Thyroid gland (tissue), 4 donors: ENCODE data around the gene ODAPH.

Source experiments
- POLR2A ChIP-seq, 2 donors: fragments of 450-650 bp; IDR thresholded peaks; one replicate each; pipeline ENCODE4 v1.6.1; 2017; ENCODE audit warnings: antibody characterized with exemption in 2 of 2, mild to moderate bottlenecking in 2 of 2, moderate library complexity in 1 of 2
- TF ChIP-seq, protein P1 (sequence below), 6 experiments: fragments of 200-600 bp in 3 of 6; fragments of 450-650 bp in 3 of 6; sonication (generic) in 3 of 6; IDR thresholded peaks; one replicate each; pipeline ENCODE4 v1.5.1; 2016 to 2019; ENCODE audit warnings: antibody characterized with exemption in 6 of 6, mild to moderate bottlenecking in 2 of 6, inconsistent platforms in 1 of 6, moderate library complexity in 1 of 6

DNA sequence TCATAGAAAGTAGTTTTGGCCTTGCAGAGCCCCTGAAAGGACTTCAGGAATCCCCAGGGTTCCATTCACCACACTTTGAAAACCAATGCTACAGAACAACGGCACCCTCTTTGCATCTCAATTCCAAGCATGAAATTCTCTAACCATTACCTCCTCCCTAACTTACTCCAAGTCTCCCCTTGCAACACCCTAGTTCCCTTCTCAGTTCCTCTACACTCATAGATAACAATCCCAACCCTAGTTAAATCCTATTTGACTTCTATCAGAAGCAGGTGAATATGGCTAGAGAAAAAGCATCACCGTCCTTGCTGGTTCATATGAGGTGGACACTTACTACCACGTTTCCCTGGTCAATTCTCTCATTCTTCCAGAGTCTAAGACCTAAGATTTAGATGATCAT is 44.0 kb upstream of the ODAPH start:
- TF ChIP-seq, protein P1, sequence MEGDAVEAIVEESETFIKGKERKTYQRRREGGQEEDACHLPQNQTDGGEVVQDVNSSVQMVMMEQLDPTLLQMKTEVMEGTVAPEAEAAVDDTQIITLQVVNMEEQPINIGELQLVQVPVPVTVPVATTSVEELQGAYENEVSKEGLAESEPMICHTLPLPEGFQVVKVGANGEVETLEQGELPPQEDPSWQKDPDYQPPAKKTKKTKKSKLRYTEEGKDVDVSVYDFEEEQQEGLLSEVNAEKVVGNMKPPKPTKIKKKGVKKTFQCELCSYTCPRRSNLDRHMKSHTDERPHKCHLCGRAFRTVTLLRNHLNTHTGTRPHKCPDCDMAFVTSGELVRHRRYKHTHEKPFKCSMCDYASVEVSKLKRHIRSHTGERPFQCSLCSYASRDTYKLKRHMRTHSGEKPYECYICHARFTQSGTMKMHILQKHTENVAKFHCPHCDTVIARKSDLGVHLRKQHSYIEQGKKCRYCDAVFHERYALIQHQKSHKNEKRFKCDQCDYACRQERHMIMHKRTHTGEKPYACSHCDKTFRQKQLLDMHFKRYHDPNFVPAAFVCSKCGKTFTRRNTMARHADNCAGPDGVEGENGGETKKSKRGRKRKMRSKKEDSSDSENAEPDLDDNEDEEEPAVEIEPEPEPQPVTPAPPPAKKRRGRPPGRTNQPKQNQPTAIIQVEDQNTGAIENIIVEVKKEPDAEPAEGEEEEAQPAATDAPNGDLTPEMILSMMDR (IDR thresholded peaks at IDR 0.05): no peak
- TF ChIP-seq POLR2A (IDR thresholded peaks at IDR 0.05): no peak
